ENCODE results near the gene STX18. TPM values are rescaled to one million over a fixed set of nuclear protein-coding genes. Genes with fewer than 3 reads are reported as not detected.
"Not testable (repeated sequence)": the region's sequence is repeated elsewhere in the genome, so short reads cannot be mapped to it uniquely, and the experiment has no call there.

STX18 gene
- total RNA-seq, 1 experiment from 2014 or later, result 20.9 TPM

GRCh38 chr4:4566359-4566758, 24.5 kb upstream of the STX18 start:
- H3K27me3 Mint-ChIP-seq (ENCODE audit: low read depth); H3K9ac ChIP-seq (ENCODE audit: extremely low read depth, insufficient read length, low read length); H3K27ac ChIP-seq (ENCODE audit: insufficient read length, low read depth, low read length); H3K4me1 Mint-ChIP-seq; H3K4me3 Mint-ChIP-seq; H3K56ac ChIP-seq (ENCODE audit: insufficient read length, low read depth, low read length); H3K79me2 ChIP-seq (ENCODE audit: insufficient read depth, low read length); H3K27me3 ChIP-seq (ENCODE audit: insufficient read depth, low read length); H2AK5ac ChIP-seq (ENCODE audit: insufficient read length, low read length); H4K8ac ChIP-seq (replicated peaks; ENCODE audit: insufficient read length, low read depth, low read length); H4K91ac ChIP-seq (ENCODE audit: insufficient read length, low read depth, low read length); H3K4me1 ChIP-seq (ENCODE audit: insufficient read depth, low read length); H2BK12ac ChIP-seq (ENCODE audit: insufficient read length, low read depth, low read length); H2BK5ac ChIP-seq (ENCODE audit: insufficient read length, low read length); H3K9me3 ChIP-seq (ENCODE audit: control insufficient read depth, low read depth, low read length); H3K79me1 ChIP-seq (ENCODE audit: insufficient read depth, low read depth, low read length, poor library complexity, severe bottlenecking); H3K23me2 ChIP-seq (ENCODE audit: insufficient read length, low read depth, low read length, poor library complexity, severe bottlenecking); H2BK15ac ChIP-seq (ENCODE audit: low read depth, low read length); H3K23ac ChIP-seq (ENCODE audit: insufficient read length, low read depth, low read length); H2AFZ ChIP-seq (ENCODE audit: low read length); H3K27ac Mint-ChIP-seq; H2BK120ac ChIP-seq (ENCODE audit: low read depth, low read length, poor library complexity, severe bottlenecking); H3K14ac ChIP-seq (ENCODE audit: insufficient read depth, low read length); H3K4ac ChIP-seq (ENCODE audit: low read depth, low read length); DNase-seq; H2BK20ac ChIP-seq (ENCODE audit: low read depth, low read length, poor library complexity, severe bottlenecking); H3T11ph ChIP-seq (ENCODE audit: low read length); H4K20me1 ChIP-seq (ENCODE audit: control insufficient read depth, insufficient read depth, insufficient read length); H4K5ac ChIP-seq (ENCODE audit: insufficient read length, low read depth, low read length); H3K18ac ChIP-seq (ENCODE audit: insufficient read length, low read depth, low read length); H3K4me2 ChIP-seq (ENCODE audit: insufficient read depth, insufficient read length, low read length): not testable (repeated sequence)
- peak; percentile 50; the same call in 2 of the 3 replicates for TF ChIP-seq CTCF (conservative IDR thresholded peaks at IDR 0.05)
- H3K36me3 Mint-ChIP-seq (ENCODE audit: insufficient read depth in 1 of 3, low read depth in 3 of 3), result peaks cover 24 to 37% (median 30%) of the 10 kb centered on the region in 3 experiments
- peaks cover 13% of the 10 kb centered on the region in 2 experiments for H3K9me3 Mint-ChIP-seq
